Measurements from ENCODE around the gene WIPF3.

DNA sequence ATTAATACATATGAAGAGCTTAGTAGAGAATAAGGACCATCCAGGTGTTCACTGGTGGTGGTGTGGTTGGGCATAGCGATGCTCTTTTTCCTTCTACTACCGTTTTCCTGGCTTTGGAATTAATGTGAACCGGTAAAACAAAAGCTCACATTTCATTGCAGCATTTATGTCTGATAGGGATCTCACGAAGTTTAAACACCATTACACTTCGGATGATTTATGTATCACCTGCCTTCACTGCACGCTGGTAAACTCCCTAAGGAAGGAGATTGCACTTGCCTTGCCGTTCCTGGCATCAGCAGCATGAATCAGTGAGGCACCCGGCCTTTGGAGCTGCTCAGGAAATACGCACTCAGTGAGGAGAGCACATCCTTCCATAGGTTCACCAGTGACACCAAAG, 47.5 kb downstream of the WIPF3 start:
- TF ChIP-seq POLR2AphosphoS5 (IDR thresholded peaks at IDR 0.05; ENCODE audit: low read depth, low read length): no peak
- no peak for TF ChIP-seq POLR2A (IDR thresholded peaks at IDR 0.05; ENCODE audit: low read depth, low read length)
- no peak for TF ChIP-seq TAF1 (IDR thresholded peaks at IDR 0.05; ENCODE audit: low read depth, low read length)

Measured in GM12891 (cell line).